IPS DF 19.7 (cell line): Measurements from ENCODE around the gene WDFY2.

Source experiments
- DNase-seq: peaks from one replicate; pipeline ENCODE4 v3.0.0-alpha.2; 2013; ENCODE audit warnings: low read depth, low spot score

Gene WDFY2

GRCh38 chr13:51601601-51602565 lies 17.6 kb downstream of the WDFY2 start:
- DNase-seq, result no peak

GRCh38 chr13:51603716-51604115 lies 19.5 kb downstream of the WDFY2 start:
- DNase-seq, result no peak

GRCh38 chr13:51605698-51606097 lies 21.4 kb downstream of the WDFY2 start:
- no peak for DNase-seq

GRCh38 chr13:51607165-51607564 lies 22.9 kb downstream of the WDFY2 start:
- DNase-seq, result no peak

- no peak for DNase-seq
These were observed 24.7 kb downstream of the WDFY2 start for GRCh38 chr13:51608857-51609406.

- DNase-seq, result no peak
These were observed 28.6 kb downstream of the WDFY2 start for GRCh38 chr13:51612867-51613266.

- no peak for DNase-seq
These were observed 29.3 kb downstream of the WDFY2 start for GRCh38 chr13:51613535-51613934.

GRCh38 chr13:51614350-51614786 lies 30.1 kb downstream of the WDFY2 start:
- DNase-seq, result no peak

- no peak for DNase-seq
These were observed 34.4 kb downstream of the WDFY2 start for GRCh38 chr13:51618626-51619025.

- DNase-seq, result no peak
These were observed 35.4 kb downstream of the WDFY2 start for GRCh38 chr13:51619614-51620013.

GRCh38 chr13:51620165-51620983 lies 36.1 kb downstream of the WDFY2 start:
- DNase-seq, result no peak

- DNase-seq, result no peak
These were observed 37.3 kb downstream of the WDFY2 start for GRCh38 chr13:51621602-51622001.

GRCh38 chr13:51623473-51623872 lies 39.2 kb downstream of the WDFY2 start:
- no peak for DNase-seq

- no peak for DNase-seq
These were observed 39.9 kb downstream of the WDFY2 start for GRCh38 chr13:51624207-51624606.

GRCh38 chr13:51624695-51625345 lies 40.6 kb downstream of the WDFY2 start:
- DNase-seq, result no peak

GRCh38 chr13:51625555-51626345 lies 41.5 kb downstream of the WDFY2 start:
- no peak for DNase-seq

GRCh38 chr13:51626749-51627148 lies 42.5 kb downstream of the WDFY2 start:
- no peak for DNase-seq

- DNase-seq, result no peak
These were observed 44.0 kb downstream of the WDFY2 start for GRCh38 chr13:51628059-51628852.

GRCh38 chr13:51629491-51630287 lies 45.4 kb downstream of the WDFY2 start:
- DNase-seq, result no peak
